ENCODE data around the gene RABGAP1L. TPM values are rescaled to one million over a fixed set of nuclear protein-coding genes. Genes with fewer than 3 reads are reported as not detected.

The RABGAP1L gene
- total RNA-seq, 6 experiments from 2014 or later, result 11.7 to 23.1 (median 18.5) TPM

DNA sequence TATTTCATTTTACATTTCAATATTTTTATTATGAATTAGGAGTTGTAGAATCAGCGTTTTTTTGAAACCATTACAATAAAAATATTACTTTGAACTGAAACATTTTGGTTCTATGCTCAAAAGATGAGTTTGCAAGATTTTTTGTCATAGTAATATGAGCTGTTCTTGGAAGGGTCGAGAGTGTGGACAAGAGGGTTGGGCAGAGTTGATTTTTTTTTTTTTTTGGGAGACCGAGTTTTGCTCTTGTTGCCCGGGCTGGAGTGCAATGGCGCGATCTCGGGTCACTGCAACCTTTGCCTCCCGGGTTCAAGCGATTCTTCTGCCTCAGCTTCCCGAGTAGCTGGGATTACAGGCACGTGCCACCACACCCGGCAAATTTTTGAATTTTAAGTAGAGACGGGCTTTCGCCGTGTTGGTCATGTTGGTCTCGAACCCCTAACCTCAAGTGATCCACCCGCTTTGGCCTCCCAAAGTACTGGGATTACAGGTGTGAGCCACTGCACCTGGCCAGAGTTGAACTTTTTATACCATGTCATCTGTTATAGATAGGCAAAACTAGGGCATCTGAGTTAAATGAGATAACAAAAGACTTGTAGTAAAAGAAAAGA, 843.7 kb downstream of the RABGAP1L start:
- intact Hi-C loops (cut with DNase I), result no loop called here
- no peak for TF ChIP-seq POLR2A (IDR thresholded peaks at IDR 0.05)
- TF ChIP-seq, protein P1, sequence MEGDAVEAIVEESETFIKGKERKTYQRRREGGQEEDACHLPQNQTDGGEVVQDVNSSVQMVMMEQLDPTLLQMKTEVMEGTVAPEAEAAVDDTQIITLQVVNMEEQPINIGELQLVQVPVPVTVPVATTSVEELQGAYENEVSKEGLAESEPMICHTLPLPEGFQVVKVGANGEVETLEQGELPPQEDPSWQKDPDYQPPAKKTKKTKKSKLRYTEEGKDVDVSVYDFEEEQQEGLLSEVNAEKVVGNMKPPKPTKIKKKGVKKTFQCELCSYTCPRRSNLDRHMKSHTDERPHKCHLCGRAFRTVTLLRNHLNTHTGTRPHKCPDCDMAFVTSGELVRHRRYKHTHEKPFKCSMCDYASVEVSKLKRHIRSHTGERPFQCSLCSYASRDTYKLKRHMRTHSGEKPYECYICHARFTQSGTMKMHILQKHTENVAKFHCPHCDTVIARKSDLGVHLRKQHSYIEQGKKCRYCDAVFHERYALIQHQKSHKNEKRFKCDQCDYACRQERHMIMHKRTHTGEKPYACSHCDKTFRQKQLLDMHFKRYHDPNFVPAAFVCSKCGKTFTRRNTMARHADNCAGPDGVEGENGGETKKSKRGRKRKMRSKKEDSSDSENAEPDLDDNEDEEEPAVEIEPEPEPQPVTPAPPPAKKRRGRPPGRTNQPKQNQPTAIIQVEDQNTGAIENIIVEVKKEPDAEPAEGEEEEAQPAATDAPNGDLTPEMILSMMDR (IDR thresholded peaks at IDR 0.05), result no peak
- H3K36me3 ChIP-seq, result peaks cover 0 to 21% (median 7%) of the 10 kb centered on the region in 4 donors
- H3K4me3 ChIP-seq, result no peak overlapping the region
- H3K27me3 ChIP-seq, result no peaks in the 10 kb centered on the region
- H3K9me3 ChIP-seq, result no peaks in the 10 kb centered on the region
- 83% methylated on average over 17 of the region's 17 CpGs for WGBS (ENCODE audit: insufficient coverage, low coverage, low lambda C conversion rate, missing lambda C conversion rate)
- H3K4me1 ChIP-seq, result peaks cover 0 to 20% (median 3%) of the 10 kb centered on the region in 4 donors
- no peak overlapping the region for H3K27ac ChIP-seq
- ATAC-seq (no peak), DNase-seq (no peak)

GRCh38 chr1:175003521-175003920, 844.2 kb downstream of the RABGAP1L start:
- H3K27me3 ChIP-seq, result no peaks in the 10 kb centered on the region
- 61% methylated on average over 2 of the region's 2 CpGs for WGBS (ENCODE audit: insufficient coverage, low coverage, low lambda C conversion rate, missing lambda C conversion rate)
- no peak overlapping the region for H3K4me3 ChIP-seq
- no peak for ATAC-seq
- no peak overlapping the region for H3K27ac ChIP-seq
- H3K4me1 ChIP-seq, result peaks cover 0 to 17% (median 3%) of the 10 kb centered on the region in 4 donors
- intact Hi-C loops (cut with DNase I), result no loop called here
- H3K36me3 ChIP-seq, result peaks cover 0 to 26% (median 8%) of the 10 kb centered on the region in 4 donors
- H3K9me3 ChIP-seq, result no peaks in the 10 kb centered on the region
- TF ChIP-seq, protein P1 (IDR thresholded peaks at IDR 0.05), result no peak
- no peak for TF ChIP-seq POLR2A (IDR thresholded peaks at IDR 0.05)
- DNase-seq, result no peak

- no peaks in the 10 kb centered on the region for H3K27me3 ChIP-seq
- ATAC-seq, result no peak
- DNase-seq, result no peak
- WGBS (ENCODE audit: insufficient coverage, low coverage, low lambda C conversion rate, missing lambda C conversion rate), result 91% methylated on average over 8 of the region's 8 CpGs
- H3K9me3 ChIP-seq, result no peaks in the 10 kb centered on the region
- peaks cover 0 to 42% (median 16%) of the 10 kb centered on the region in 4 donors for H3K36me3 ChIP-seq
- intact Hi-C loops (cut with DNase I), result no loop called here
- no peak overlapping the region for H3K27ac ChIP-seq
- H3K4me1 ChIP-seq, result peaks cover 0 to 17% (median 3%) of the 10 kb centered on the region in 4 donors
- H3K4me3 ChIP-seq, result no peak overlapping the region
- no peak for TF ChIP-seq POLR2A (IDR thresholded peaks at IDR 0.05)
- TF ChIP-seq, protein P1 (IDR thresholded peaks at IDR 0.05), result no peak
Measured at GRCh38 chr1:175005085-175005783, 845.9 kb downstream of the RABGAP1L start.

GRCh38 chr1:175009532-175009931, 850.2 kb downstream of the RABGAP1L start:
- peaks cover 0 to 85% (median 39%) of the 10 kb centered on the region in 4 donors for H3K36me3 ChIP-seq

More at GRCh38 chr1:175009532-175009931, 850.2 kb downstream of the RABGAP1L start:
- no peaks in the 10 kb centered on the region for H3K9me3 ChIP-seq
- peak in 3 of 4 donors; percentile 31 to 53 (median 49) for ATAC-seq
- H3K27ac ChIP-seq, result no peak overlapping the region
- DNase-seq, result no peak
- intact Hi-C loops (cut with DNase I), result no loop called here
- H3K4me1 ChIP-seq, result no peaks in the 10 kb centered on the region
- H3K27me3 ChIP-seq, result no peaks in the 10 kb centered on the region
- 60% methylated on average over 7 of the region's 10 CpGs for WGBS (ENCODE audit: insufficient coverage, low coverage, low lambda C conversion rate, missing lambda C conversion rate)
- no peak overlapping the region for H3K4me3 ChIP-seq
- TF ChIP-seq, protein P1 (IDR thresholded peaks at IDR 0.05), result no peak
- no peak for TF ChIP-seq POLR2A (IDR thresholded peaks at IDR 0.05)

All from right lobe of liver (tissue), 6 donors.